Measurements from ENCODE around the gene ZNF789. TPM values are rescaled to one million over a fixed set of nuclear protein-coding genes. Genes with fewer than 3 reads are reported as not detected.

The ZNF789 gene
- total and polyA plus RNA-seq, 10 of the 15 experiments (the other 5 are each of a cell fraction or from before 2014, with no cell fraction given), result 5.6 to 44.6 (median 21.3) TPM

GRCh38 chr7:99433158-99433557 is 39.5 kb upstream of the ZNF789 start:
- H2AFZ ChIP-seq (ENCODE audit: control insufficient read depth, low read depth, low read length), result no peak overlapping the region
- no peak overlapping the region for H3K4me3 ChIP-seq
- RAD21 ChIA-PET (ENCODE audit: unreplicated experiment), result no interaction called here
- ATAC-seq (no peak), FAIRE-seq (no peak), DNase-seq (ENCODE audit: low read depth, low spot score) (no peak)
- H3K9me3 ChIP-seq (replicated peaks; ENCODE audit: control insufficient read depth, insufficient read depth, low read length), result no peaks in the 10 kb centered on the region
- in situ Hi-C loops (cut with MboI) (no loop called here), intact Hi-C loops (cut with micrococcal nuclease; ENCODE audit: unreplicated experiment) (no loop called here)
- peaks cover 12 to 13% of the 10 kb centered on the region in 2 experiments for H3K36me3 ChIP-seq (ENCODE audit: control insufficient read depth in 2 of 2, insufficient read depth in 2 of 2, low read length in 1 of 2)
- BruUV-seq (replicated peaks), result no TSS peak
- POLR2A ChIA-PET, result interaction anchor here (0.7 kb wide), 1 partner anchor 16 kb away, joined by 6 read pairs; no protein-coding TSS in a partner anchor
- peaks cover 14% of the 10 kb centered on the region for H3K79me2 ChIP-seq (ENCODE audit: control insufficient read depth, insufficient read depth, low read length)
- no peaks in the 10 kb centered on the region for H3K27me3 ChIP-seq (replicated peaks in 1 of 2; ENCODE audit: control insufficient read depth in 2 of 2, insufficient read depth in 2 of 2, low read length in 1 of 2)
- H3K4me1 ChIP-seq (ENCODE audit: control insufficient read depth, insufficient read depth, low read length), result peaks cover 4% of the 10 kb centered on the region
- WGBS (ENCODE audit: insufficient coverage, insufficient replicate concordance, low lambda C conversion rate, missing lambda C conversion rate), result 86% methylated on average over 6 of the region's 9 CpGs
- CTCF ChIA-PET, result no interaction called here
- SMC1A ChIA-PET (ENCODE audit: uncharacterized antibody, unreplicated experiment), result no interaction called here
- TF ChIP-seq NRF1 (conservative IDR thresholded peaks at IDR 0.05; ENCODE audit: low read depth, low read length) (no peak), FOXK2 (IDR thresholded peaks at IDR 0.05) (no peak), FOXM1 (IDR thresholded peaks at IDR 0.05; ENCODE audit: low read depth, low read length) (no peak), IRF5 (IDR thresholded peaks at IDR 0.05; ENCODE audit: borderline replicate concordance) (no peak), USF1 (IDR thresholded peaks at IDR 0.05; ENCODE audit: borderline replicate concordance, extremely low read length, insufficient read depth, low read depth, low read length) (no peak), SREBF2 (IDR thresholded peaks at IDR 0.05; ENCODE audit: low read length) (no peak), ZNF207 (IDR thresholded peaks at IDR 0.05; ENCODE audit: borderline replicate concordance) (no peak), KDM1A (IDR thresholded peaks at IDR 0.05; ENCODE audit: borderline replicate concordance) (no peak), JUND (IDR thresholded peaks at IDR 0.05; ENCODE audit: low read depth, low read length) (no peak), PAX5 (IDR thresholded peaks at IDR 0.05; ENCODE audit: borderline replicate concordance, low read depth, low read length) (no peak), BACH1 (IDR thresholded peaks at IDR 0.05; ENCODE audit: borderline replicate concordance) (no peak), BCL3 (IDR thresholded peaks at IDR 0.05; ENCODE audit: borderline replicate concordance, insufficient read depth, low read depth, low read length, poor library complexity, severe bottlenecking) (no peak), ZNF24 (IDR thresholded peaks at IDR 0.05) (no peak), ATF3 (IDR thresholded peaks at IDR 0.05; ENCODE audit: borderline replicate concordance, extremely low read depth, low read depth, low read length) (no peak), NR2C2 (IDR thresholded peaks at IDR 0.05; ENCODE audit: borderline replicate concordance, control insufficient read depth, insufficient read length, low read depth) (no peak), YBX1 (IDR thresholded peaks at IDR 0.05) (no peak)
- no peak overlapping the region for H3K27ac ChIP-seq (ENCODE audit: control insufficient read depth, insufficient read depth)
- no peaks in the 10 kb centered on the region for H4K20me1 ChIP-seq (ENCODE audit: control insufficient read depth, insufficient read depth)
- H3K4me2 ChIP-seq (ENCODE audit: control insufficient read depth, insufficient read depth), result no peak overlapping the region
- no peak overlapping the region for H3K9ac ChIP-seq (ENCODE audit: control insufficient read depth, insufficient read depth, low read length)
